ENCODE measurements around the gene GABARAP.

DNA sequence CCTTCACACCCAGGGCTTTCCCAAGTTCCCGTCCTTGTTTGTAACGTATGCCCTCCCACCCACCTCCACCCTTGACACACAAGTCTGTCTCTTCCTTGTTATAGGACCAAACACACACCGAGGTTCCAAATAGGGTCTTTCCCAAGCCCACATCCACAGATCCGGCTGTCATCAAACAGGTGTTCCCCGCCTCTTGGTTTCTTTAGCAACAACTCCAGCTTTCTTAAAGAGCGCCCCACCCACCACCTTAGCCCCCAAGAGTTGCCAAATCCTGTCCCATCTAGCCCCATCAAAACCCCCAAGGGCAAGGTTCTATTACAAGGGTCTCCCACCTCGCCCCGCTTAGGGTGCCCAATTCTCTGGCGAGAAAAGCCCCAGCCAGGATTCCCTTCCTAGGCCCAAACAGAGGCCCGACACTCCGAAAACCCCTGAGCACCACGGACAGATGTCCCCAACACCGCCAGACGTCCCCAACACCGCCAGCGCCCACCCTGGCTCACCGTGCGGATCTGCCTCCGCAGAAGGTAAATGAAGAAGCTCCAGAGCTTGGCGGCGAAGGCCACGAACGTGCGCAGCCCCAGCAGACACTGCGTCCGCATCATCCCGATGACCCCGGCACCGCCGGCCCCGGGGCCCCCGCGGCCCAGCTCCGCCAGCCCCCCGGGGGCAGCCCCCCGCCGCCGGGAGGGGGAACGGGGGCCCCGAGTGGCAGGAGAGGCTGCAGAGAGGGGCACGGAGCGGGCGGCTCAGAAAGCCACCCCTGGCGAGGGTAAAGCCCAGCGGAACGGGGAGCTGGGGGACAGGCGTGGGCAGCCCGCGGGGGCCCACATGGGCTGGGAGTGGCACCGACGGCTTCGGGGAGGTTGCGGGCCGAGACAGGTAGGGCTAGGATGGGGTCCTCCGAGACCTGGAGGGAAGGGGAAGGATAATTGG is 8.7 kb upstream of the GABARAP start:
- TF ChIP-seq CTCF (IDR thresholded peaks at IDR 0.05), result no peak
- no peak for TF ChIP-seq POLR2A (IDR thresholded peaks at IDR 0.05)
